LNCAP (cell line): ENCODE data around the gene NKX2-2.
A peak's percentile ranks its signal among the peaks of the same experiment; 100 is the strongest.

Source experiments
- CTCF ChIP-seq: fragments of 450-650 bp; IDR thresholded peaks from 2 replicates; pipeline ENCODE4 v1.5.1; 2017; ENCODE audit warnings: mild to moderate bottlenecking

Gene NKX2-2

DNA sequence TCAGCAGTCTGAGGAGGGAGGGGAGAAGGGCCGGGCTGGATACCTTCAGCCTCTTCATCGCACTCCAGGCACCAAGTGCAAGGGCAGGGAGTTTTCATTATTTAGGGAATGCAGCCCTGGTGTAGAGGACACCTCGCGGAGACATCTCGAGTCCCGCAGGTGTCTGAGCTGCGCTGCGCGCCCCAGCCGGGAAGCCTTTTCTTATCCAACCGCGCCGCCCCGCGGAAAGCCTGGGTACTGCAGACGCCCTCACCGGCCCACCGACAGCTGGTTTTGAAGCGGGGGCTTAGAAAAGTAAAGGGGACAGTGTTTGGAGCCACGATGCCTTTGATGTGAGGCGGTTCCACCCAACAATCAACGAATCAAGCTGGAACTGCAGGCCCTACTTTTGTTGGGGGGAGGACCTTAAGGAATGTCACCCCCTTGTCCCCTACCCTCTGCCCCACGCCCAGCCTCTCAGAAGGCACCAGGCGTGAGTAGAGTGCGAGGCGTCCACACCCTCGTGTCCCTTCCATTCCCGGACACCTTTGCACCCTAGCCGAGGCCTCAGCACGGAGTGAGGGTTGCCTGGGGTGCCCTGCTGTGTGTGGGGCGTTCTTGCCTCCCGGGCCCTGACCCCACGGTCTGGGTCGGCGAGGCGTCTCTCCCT is 8.6 kb downstream of the NKX2-2 start:
- peak; percentile 99 for TF ChIP-seq CTCF

DNA sequence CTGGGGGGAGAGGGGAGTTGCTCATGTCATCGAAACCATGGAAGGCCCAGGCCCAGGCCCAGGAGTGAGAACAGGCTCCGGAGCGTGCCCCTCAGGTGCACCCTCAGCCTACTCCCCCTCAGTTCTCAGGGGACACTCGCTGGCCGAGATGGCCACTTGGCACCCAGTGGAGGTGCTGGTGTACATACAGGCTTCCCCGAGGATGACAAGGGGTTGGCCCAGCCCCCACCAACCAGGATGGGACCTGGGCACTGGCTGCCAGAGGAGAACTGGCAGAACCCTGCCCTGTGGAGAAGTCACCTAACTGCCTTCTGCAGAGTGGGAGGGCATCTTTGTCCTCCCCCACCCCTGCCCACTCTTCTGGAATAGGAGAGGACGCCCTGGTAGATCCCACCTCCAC is 9.5 kb downstream of the NKX2-2 start:
- no peak for TF ChIP-seq CTCF

DNA sequence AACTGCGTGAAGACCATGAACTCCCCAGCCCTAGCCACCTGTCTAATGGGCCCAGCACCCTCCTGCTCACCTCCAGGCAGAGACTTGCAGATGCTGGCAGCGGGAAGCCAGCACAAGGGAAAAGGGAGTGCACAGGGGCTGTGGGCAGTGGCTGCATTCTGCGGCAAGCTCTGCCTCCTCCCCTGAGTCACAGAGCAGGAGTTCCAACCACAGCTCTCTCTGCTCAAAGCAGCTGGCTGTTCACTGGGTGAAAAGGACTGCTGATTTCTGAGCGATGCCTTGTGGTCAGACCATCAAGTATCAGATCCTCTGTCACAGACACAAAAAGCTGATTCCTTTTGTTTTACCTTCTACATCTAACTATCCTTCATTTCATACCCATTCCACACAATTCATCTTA is 10.5 kb downstream of the NKX2-2 start:
- no peak for TF ChIP-seq CTCF

GRCh38 chr20:21501184-21501583 is 12.7 kb downstream of the NKX2-2 start:
- TF ChIP-seq CTCF, result no peak

DNA sequence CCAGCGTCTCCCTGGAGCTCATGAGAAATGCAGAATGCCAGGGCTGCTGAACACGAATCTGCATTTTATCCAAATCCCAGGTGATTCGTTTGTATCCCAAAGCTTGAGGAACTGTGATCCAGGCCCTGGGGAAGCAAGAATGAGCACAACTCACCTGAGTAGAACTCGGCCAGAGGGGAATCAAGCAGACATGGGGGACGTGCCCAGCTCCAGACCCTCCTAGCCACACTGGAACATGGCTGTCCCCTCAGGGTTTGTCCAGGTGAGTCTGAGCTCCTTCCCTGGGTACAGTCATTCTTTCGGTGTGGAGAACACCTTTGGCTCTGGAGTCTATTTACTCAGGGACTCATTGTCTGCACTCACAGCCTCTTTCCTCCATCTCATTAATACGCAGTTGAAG is 13.3 kb downstream of the NKX2-2 start:
- no peak for TF ChIP-seq CTCF

GRCh38 chr20:21499641-21500040 is 14.2 kb downstream of the NKX2-2 start:
- no peak for TF ChIP-seq CTCF

GRCh38 chr20:21498635-21499034 is 15.2 kb downstream of the NKX2-2 start:
- TF ChIP-seq CTCF, result no peak

DNA sequence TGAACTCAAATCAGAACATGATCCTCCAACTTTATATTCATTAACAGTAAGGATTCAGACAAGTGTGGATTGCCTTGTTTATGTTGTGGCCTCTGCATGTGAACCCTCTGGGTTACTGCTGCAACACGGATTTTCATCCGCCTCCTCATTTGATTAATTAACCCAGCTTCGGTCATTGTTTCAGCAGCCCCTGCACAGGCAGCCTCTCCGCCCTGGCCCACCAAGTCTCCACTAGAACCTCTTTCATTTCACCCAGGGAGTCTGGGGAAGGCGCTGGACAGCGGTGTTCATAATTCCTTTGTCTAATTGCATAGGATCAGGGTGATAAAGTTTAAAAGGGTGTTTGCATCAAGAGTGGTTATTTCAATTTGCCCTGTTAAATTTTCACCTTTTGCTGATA is 15.7 kb downstream of the NKX2-2 start:
- no peak for TF ChIP-seq CTCF
